BJ (cell line): Measurements from ENCODE around the gene ODAD3. TPM values are rescaled to one million over a fixed set of nuclear protein-coding genes. Genes with fewer than 3 reads are reported as not detected.
"Not testable (repeated sequence)": the region's sequence is repeated elsewhere in the genome, so short reads cannot be mapped to it uniquely, and the experiment has no call there.

Experiments used
- CTCF ChIA-PET: fragments of 350-600 bp; formaldehyde crosslinking; extraction: SDS; loops from one replicate; lab custom pipeline; 2021; ENCODE audit warnings: antibody characterized with exemption, inconsistent platforms; lab: Yijun Ruan, JAX
- POLR2A ChIA-PET: fragments of 300-600 bp; sonication (Branson Sonifier 250); formaldehyde crosslinking; extraction: SDS; loops from one replicate; lab custom pipeline; 2021; ENCODE audit warnings: antibody characterized with exemption; lab: Charles Lee
- DNase-seq: peaks from one replicate; pipeline ENCODE4 v3.0.0-alpha.2; 2011; ENCODE audit warnings: low read depth
- H3K27me3 ChIP-seq: 2 replicates; pipeline ENCODE4 v1.6.0; 2011; ENCODE audit warnings: low read length; ENCODE audit not compliant: control insufficient read depth, insufficient read depth
- H3K36me3 ChIP-seq: 2 replicates; pipeline ENCODE4 v1.5.1; 2011; ENCODE audit warnings: low read length; ENCODE audit not compliant: control insufficient read depth, insufficient read depth
- H3K4me3 ChIP-seq: 2 replicates; pipeline ENCODE4 v1.5.1; 2011; ENCODE audit warnings: low read depth, mild to moderate bottlenecking, control low read depth, low read length
- polyA plus RNA-seq: library from polyadenylated mRNA; depleted of rRNA; stranded (reverse); fragments of >200 nt; gene quantifications from 2 replicates; pipeline ENCODE4 v1.2.3, GENCODE V29; 2011
- TF ChIP-seq, protein P1 (sequence below): IDR thresholded peaks from 2 replicates; pipeline ENCODE4 v1.5.1; 2011; ENCODE audit warnings: low read depth, mild to moderate bottlenecking, control low read depth, inconsistent platforms, low read length, moderate library complexity; ENCODE audit not compliant: insufficient read depth

Gene ODAD3
- polyA plus RNA-seq, 1 experiment, result 0.38 TPM

GRCh38 chr19:11384778-11385129 is 50.2 kb downstream of the ODAD3 start:
- ChIA-PET POLR2A (no interaction called here), CTCF (interaction anchor here (0.9 to 1.2 kb wide), 3 partner anchors 50 to 98 kb away, joined by 3 to 6 read pairs (median 3); partner anchors contain the start of genes ODAD3 and PRKCSH)
- DNase-seq, result no peak
- no peaks in the 10 kb centered on the region for H3K27me3 ChIP-seq
- no peaks in the 10 kb centered on the region for H3K36me3 ChIP-seq
- TF ChIP-seq, protein P1, sequence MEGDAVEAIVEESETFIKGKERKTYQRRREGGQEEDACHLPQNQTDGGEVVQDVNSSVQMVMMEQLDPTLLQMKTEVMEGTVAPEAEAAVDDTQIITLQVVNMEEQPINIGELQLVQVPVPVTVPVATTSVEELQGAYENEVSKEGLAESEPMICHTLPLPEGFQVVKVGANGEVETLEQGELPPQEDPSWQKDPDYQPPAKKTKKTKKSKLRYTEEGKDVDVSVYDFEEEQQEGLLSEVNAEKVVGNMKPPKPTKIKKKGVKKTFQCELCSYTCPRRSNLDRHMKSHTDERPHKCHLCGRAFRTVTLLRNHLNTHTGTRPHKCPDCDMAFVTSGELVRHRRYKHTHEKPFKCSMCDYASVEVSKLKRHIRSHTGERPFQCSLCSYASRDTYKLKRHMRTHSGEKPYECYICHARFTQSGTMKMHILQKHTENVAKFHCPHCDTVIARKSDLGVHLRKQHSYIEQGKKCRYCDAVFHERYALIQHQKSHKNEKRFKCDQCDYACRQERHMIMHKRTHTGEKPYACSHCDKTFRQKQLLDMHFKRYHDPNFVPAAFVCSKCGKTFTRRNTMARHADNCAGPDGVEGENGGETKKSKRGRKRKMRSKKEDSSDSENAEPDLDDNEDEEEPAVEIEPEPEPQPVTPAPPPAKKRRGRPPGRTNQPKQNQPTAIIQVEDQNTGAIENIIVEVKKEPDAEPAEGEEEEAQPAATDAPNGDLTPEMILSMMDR, result no peak
- H3K4me3 ChIP-seq, result no peak overlapping the region

DNA sequence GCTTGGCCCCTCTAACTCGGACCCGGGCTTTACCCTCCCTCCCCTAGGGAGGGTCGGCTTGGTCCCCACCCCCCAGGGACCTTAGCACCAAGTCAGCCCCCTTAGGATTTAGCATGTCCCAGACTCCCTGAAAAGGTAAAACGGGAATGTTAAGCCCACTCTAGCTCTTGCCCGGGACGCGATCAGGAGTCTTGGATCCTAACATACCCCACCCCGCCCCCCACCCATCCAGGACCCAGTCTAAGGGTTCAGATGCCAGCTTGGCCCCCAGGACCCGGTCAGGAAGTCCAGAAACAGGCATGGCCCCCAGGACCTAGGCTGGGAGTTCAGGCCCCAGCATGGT is 51.2 kb downstream of the ODAD3 start:
- Histone ChIP-seq H3K27me3 (no peaks in the 10 kb centered on the region), H3K4me3 (peak overlapping the region; percentile 14; the same call in 1 of the 2 replicates), H3K36me3 (no peaks in the 10 kb centered on the region)
- CTCF ChIA-PET, result interaction anchor here (0.6 to 4.4 kb wide), 13 partner anchors 9 to 99 kb away, joined by 3 to 27 read pairs (median 6); partner anchors contain the start of genes ODAD3, PRKCSH, RGL3 and SWSAP1
- POLR2A ChIA-PET, result no interaction called here
- no peak for DNase-seq
- TF ChIP-seq, protein P1, result no peak

- Histone ChIP-seq H3K27me3 (no peaks in the 10 kb centered on the region), H3K4me3 (no peak overlapping the region; the same call in 1 of the 2 replicates), H3K36me3 (no peaks in the 10 kb centered on the region)
- TF ChIP-seq, protein P1, result peak; percentile 80
- ChIA-PET CTCF (interaction anchor here (0.6 to 4.4 kb wide), 18 partner anchors 8 to 201 kb away, joined by 3 to 27 read pairs (median 4); partner anchors contain the start of genes RGL3 and SWSAP1), POLR2A (no interaction called here)
- no peak for DNase-seq
These were observed 51.8 kb downstream of the ODAD3 start for GRCh38 chr19:11382898-11383705.

DNA sequence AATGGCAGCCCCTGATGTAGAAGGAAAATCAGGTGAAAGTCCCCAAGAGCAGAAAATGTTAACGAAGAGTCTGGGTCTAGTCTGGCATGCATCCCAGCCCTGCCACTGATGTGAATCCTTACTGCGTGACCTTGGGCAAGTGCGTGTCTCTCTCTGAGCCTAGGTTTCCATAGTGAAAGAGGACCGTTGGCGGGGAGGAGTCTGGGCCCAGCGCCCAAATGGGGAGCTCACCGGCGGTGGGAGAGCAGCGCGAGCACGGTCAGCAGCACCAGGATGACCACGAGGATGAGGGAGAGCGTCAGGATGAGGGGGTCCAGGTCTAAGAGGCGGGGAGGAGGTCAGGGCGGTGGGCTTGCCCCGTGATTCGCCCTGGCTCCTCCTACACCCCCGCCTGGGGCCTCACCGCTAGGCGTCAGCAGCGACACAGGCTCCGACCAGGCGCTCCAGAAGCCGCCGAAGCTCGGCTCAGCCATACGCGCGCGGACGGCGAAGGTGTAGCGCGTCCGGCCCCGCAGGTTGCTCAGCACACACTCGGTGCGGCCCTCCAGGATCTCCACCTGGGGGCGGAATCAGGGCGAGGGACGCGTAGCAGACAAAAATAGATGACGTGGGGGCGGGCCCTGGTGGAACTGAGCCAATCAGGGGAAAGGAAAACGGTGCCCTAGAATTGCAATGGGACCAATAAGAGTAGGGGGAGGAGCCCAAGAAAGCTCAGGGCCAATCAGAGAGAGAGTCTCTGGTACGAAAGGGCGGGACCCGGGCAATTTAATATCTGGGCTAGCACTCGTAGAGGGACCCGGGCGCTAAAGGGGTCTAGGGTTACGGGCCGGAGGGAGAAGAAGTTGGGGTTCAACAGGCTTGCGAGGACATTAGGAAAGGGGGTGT is 54.0 kb downstream of the ODAD3 start:
- Histone ChIP-seq H3K36me3 (no peaks in the 10 kb centered on the region), H3K27me3 (no peaks in the 10 kb centered on the region), H3K4me3 (peak overlapping the region; percentile 75)
- TF ChIP-seq, protein P1, result peak; percentile 83
- ChIA-PET POLR2A (no interaction called here), CTCF (interaction anchor here (0.6 to 4.4 kb wide), 29 partner anchors 10 to 1101 kb away, joined by 3 to 27 read pairs (median 4); partner anchors contain the start of genes CCDC159, ODAD3, PRKCSH and RAB3D)
- peak; percentile 66 for DNase-seq

DNA sequence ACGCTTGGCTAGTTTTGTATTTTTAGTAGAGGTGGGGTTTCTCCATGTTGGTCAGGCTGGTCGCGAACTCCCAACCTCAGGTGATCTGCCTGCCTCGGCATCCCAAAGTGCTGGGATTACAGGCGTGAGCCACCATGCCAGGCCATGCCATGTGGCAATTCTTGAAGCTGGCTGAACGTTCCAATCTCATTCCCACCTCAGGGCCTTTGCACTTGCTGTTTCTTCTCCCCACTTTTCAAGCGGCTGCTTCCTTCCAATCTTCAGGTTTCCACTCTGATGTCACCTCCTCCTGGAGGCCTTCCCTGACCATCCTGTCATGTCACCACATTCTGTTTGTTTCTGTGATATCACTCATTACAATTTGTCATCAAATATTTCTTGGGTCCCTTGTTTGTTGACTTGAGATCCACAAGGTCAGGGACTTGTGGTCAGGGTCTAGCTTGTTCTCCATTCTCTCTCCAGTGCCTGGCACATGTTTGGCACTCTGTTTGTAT is 55.0 kb downstream of the ODAD3 start:
- DNase-seq, result no peak
- CTCF ChIA-PET, result interaction anchor here (1.0 to 4.4 kb wide), 7 partner anchors 10 to 103 kb away, joined by 3 to 21 read pairs (median 12); partner anchors contain the start of genes ODAD3 and PRKCSH
- no peak overlapping the region for H3K4me3 ChIP-seq
- TF ChIP-seq, protein P1, result no peak
- POLR2A ChIA-PET, result no interaction called here
- no peaks in the 10 kb centered on the region for H3K27me3 ChIP-seq
- H3K36me3 ChIP-seq, result no peaks in the 10 kb centered on the region

DNA sequence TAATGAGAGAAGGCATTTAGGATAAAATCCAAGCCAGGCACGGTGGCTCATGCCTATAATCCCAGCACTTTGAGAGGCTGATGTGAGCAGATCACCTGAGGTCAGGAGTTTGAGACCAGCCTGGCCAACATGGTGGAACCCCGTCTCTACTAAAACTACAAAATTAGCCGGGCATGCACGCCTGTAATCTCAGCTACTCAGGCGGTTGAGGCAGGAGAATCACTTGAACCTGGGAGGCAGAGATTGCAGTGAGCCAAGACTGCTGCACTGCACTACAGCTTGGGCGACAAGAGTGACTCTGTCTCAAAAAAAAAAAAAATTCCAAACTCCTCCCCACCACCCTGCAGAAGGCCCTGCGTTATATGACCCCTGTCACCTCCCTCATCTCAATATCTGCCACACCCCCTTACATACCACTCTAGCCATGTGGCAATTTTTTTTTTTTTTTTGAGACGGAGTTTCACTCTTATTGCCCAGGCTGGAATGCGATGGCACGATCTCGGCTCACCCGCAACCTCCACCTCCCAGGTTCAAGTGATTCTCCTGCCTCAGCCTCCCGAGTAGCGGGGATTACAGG is 55.6 kb downstream of the ODAD3 start:
- H3K36me3 ChIP-seq, POLR2A ChIA-PET, H3K27me3 ChIP-seq, H3K4me3 ChIP-seq, DNase-seq: not testable (repeated sequence)
- CTCF ChIA-PET, result interaction anchor here (1.0 to 4.4 kb wide), 2 partner anchors 10 to 103 kb away, joined by 3 to 21 read pairs; no protein-coding TSS in a partner anchor
